Right forelimb (tissue), 1 donor: Measurements from ENCODE around the gene SASH1.

Experiments
- DNase-seq: peaks from one replicate; pipeline ENCODE4 v3.0.0-alpha.2; 2018

Gene SASH1

GRCh38 chr6:148598724-148599123 is 256.1 kb downstream of the SASH1 start:
- DNase-seq: no peak

DNA sequence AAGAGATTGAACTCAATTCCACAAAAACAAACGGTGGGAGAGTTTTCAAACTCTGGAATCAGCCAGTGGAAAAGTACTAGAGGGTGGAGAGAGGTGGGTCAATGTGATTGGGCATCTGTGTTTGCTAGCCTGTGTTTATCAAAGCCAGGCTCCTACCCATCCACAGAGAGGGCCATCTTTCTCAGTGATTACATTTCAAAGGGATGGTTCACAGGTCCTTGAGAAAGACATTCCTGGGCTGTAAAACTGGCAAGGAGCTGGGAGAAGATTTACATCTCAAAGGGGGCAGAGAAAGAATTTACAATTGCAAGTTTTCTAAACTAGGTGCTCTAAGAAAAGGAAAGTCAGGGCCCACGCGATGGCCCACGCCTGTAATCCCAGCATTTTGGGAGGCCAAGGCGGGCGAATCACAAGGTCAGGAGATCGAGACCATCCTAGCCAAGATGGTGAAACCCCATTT is 257.4 kb downstream of the SASH1 start:
- DNase-seq: no peak
